Measurements from ENCODE around the gene SFMBT2. TPM values are rescaled to one million over a fixed set of nuclear protein-coding genes. Genes with fewer than 3 reads are reported as not detected.
A peak's percentile ranks its signal among the peaks of the same experiment; 100 is the strongest.

The SFMBT2 gene
- total RNA-seq, 1 experiment from 2014 or later, result 14.3 TPM

DNA sequence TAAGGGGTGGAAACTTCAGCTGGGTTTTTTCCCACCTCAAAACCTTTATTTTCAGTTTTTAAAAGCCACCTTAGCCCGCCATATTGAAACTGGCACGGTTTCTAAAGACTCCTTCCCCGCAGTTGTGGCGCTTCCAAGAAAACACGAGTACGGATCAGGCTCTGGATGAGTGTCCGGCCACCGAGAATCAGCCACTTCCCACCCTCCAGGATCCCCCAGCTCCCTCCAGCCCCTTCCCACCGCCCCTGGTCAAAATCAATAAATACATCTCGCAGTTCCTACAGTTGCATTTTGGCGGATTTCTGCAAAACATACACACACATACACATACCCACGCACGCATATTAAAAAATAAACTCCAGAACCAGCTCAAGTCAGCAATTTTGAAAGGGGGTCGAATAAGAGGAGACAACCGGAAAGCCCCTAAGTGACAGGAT is 1.1 kb downstream of the SFMBT2 start:
- no peak overlapping the region for H3K27ac Mint-ChIP-seq
- DNase-seq (ENCODE audit: low spot score) (no peak), ATAC-seq (no peak)
- ChIA-PET CTCF (interaction anchor here (1.0 to 5.6 kb wide), 3 partner anchors 116 to 489 kb away, joined by 5 to 38 read pairs (median 26); no protein-coding TSS in a partner anchor), POLR2A (no interaction called here)
- no peak for TF ChIP-seq TCF7 (CRISPR knock-in tag; IDR thresholded peaks at IDR 0.05; ENCODE audit: low read depth)
- TF ChIP-seq EMX1 (CRISPR knock-in tag; IDR thresholded peaks at IDR 0.05), result no peak
- TF ChIP-seq ZNF416 (CRISPR knock-in tag; IDR thresholded peaks at IDR 0.05), result no peak
- no peak for TF ChIP-seq OVOL2 (CRISPR knock-in tag; IDR thresholded peaks at IDR 0.05; ENCODE audit: borderline replicate concordance)
- TF ChIP-seq, protein P1, sequence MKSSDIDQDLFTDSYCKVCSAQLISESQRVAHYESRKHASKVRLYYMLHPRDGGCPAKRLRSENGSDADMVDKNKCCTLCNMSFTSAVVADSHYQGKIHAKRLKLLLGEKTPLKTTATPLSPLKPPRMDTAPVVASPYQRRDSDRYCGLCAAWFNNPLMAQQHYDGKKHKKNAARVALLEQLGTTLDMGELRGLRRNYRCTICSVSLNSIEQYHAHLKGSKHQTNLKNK (CRISPR knock-in tag; IDR thresholded peaks at IDR 0.05), result no peak
- TF ChIP-seq ESRRA (CRISPR knock-in tag; IDR thresholded peaks at IDR 0.05; ENCODE audit: borderline replicate concordance), result no peak
- TF ChIP-seq, protein P2, sequence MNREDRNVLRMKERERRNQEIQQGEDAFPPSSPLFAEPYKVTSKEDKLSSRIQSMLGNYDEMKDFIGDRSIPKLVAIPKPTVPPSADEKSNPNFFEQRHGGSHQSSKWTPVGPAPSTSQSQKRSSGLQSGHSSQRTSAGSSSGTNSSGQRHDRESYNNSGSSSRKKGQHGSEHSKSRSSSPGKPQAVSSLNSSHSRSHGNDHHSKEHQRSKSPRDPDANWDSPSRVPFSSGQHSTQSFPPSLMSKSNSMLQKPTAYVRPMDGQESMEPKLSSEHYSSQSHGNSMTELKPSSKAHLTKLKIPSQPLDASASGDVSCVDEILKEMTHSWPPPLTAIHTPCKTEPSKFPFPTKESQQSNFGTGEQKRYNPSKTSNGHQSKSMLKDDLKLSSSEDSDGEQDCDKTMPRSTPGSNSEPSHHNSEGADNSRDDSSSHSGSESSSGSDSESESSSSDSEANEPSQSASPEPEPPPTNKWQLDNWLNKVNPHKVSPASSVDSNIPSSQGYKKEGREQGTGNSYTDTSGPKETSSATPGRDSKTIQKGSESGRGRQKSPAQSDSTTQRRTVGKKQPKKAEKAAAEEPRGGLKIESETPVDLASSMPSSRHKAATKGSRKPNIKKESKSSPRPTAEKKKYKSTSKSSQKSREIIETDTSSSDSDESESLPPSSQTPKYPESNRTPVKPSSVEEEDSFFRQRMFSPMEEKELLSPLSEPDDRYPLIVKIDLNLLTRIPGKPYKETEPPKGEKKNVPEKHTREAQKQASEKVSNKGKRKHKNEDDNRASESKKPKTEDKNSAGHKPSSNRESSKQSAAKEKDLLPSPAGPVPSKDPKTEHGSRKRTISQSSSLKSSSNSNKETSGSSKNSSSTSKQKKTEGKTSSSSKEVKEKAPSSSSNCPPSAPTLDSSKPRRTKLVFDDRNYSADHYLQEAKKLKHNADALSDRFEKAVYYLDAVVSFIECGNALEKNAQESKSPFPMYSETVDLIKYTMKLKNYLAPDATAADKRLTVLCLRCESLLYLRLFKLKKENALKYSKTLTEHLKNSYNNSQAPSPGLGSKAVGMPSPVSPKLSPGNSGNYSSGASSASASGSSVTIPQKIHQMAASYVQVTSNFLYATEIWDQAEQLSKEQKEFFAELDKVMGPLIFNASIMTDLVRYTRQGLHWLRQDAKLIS (CRISPR knock-in tag; IDR thresholded peaks at IDR 0.05; ENCODE audit: borderline replicate concordance), result no peak
- no peak for TF ChIP-seq FOXJ3 (CRISPR knock-in tag; IDR thresholded peaks at IDR 0.05; ENCODE audit: borderline replicate concordance)
- TF ChIP-seq CBFB (CRISPR knock-in tag; IDR thresholded peaks at IDR 0.05; ENCODE audit: low read depth), result no peak
- TF ChIP-seq, protein P3, sequence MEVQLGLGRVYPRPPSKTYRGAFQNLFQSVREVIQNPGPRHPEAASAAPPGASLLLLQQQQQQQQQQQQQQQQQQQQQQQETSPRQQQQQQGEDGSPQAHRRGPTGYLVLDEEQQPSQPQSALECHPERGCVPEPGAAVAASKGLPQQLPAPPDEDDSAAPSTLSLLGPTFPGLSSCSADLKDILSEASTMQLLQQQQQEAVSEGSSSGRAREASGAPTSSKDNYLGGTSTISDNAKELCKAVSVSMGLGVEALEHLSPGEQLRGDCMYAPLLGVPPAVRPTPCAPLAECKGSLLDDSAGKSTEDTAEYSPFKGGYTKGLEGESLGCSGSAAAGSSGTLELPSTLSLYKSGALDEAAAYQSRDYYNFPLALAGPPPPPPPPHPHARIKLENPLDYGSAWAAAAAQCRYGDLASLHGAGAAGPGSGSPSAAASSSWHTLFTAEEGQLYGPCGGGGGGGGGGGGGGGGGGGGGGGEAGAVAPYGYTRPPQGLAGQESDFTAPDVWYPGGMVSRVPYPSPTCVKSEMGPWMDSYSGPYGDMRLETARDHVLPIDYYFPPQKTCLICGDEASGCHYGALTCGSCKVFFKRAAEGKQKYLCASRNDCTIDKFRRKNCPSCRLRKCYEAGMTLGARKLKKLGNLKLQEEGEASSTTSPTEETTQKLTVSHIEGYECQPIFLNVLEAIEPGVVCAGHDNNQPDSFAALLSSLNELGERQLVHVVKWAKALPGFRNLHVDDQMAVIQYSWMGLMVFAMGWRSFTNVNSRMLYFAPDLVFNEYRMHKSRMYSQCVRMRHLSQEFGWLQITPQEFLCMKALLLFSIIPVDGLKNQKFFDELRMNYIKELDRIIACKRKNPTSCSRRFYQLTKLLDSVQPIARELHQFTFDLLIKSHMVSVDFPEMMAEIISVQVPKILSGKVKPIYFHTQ (CRISPR knock-in tag; IDR thresholded peaks at IDR 0.05), result no peak
- TF ChIP-seq, protein P4, sequence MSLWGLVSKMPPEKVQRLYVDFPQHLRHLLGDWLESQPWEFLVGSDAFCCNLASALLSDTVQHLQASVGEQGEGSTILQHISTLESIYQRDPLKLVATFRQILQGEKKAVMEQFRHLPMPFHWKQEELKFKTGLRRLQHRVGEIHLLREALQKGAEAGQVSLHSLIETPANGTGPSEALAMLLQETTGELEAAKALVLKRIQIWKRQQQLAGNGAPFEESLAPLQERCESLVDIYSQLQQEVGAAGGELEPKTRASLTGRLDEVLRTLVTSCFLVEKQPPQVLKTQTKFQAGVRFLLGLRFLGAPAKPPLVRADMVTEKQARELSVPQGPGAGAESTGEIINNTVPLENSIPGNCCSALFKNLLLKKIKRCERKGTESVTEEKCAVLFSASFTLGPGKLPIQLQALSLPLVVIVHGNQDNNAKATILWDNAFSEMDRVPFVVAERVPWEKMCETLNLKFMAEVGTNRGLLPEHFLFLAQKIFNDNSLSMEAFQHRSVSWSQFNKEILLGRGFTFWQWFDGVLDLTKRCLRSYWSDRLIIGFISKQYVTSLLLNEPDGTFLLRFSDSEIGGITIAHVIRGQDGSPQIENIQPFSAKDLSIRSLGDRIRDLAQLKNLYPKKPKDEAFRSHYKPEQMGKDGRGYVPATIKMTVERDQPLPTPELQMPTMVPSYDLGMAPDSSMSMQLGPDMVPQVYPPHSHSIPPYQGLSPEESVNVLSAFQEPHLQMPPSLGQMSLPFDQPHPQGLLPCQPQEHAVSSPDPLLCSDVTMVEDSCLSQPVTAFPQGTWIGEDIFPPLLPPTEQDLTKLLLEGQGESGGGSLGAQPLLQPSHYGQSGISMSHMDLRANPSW (CRISPR knock-in tag; conservative IDR thresholded peaks at IDR 0.05; ENCODE audit: low read depth), result no peak
- no peak for TF ChIP-seq SMAD4 (CRISPR knock-in tag; IDR thresholded peaks at IDR 0.05)
- H3K4me3 Mint-ChIP-seq, result peak overlapping the region; percentile 92
- H3K9me3 Mint-ChIP-seq, result no peaks in the 10 kb centered on the region
- H3K4me1 Mint-ChIP-seq, result peaks cover 35% of the 10 kb centered on the region
- H3K36me3 Mint-ChIP-seq, result no peaks in the 10 kb centered on the region
- H3K27me3 Mint-ChIP-seq (ENCODE audit: low read depth), result peaks cover 78% of the 10 kb centered on the region

DNA sequence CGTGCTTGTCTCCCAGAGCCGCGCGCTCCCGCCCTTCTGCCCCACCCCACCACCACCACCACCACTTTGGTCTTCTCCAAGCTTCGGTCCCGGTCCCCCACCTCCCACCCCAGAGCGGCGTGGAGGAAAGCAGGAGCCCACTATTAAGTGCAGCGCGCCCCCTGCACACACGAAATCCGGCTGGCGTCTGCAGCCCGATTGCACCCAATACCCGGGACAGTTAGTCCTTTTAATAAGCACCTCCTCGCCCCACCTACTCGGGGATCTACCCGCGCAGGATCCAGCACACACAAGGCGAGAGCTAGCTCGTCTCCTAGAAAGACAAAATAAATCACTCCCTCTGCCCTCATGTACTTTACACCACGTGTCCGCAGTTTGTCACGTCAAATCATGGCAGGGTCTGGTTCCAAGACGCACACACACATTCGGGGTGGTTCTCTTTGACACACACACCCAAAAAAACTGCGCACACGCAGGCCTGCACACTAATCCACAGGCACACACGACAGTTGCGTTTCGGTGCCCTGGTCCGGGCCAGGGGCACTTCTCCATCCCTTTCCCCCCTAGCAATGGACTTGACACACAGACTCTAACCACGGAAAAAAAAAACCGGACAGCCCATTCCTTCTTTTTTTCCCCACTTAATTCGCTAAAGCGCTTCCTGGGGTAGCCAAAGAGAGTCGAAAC is 1.6 kb downstream of the SFMBT2 start:
- POLR2A ChIA-PET, result interaction anchor here (0.6 kb wide), 1 partner anchor 21 kb away, joined by 4 read pairs; no protein-coding TSS in a partner anchor
- peaks cover 40% of the 10 kb centered on the region for H3K4me1 Mint-ChIP-seq
- no peaks in the 10 kb centered on the region for H3K36me3 Mint-ChIP-seq
- peak overlapping the region; percentile 38; the same call in 1 of the 2 replicates for H3K27ac Mint-ChIP-seq
- no peak for TF ChIP-seq OVOL2 (CRISPR knock-in tag; IDR thresholded peaks at IDR 0.05; ENCODE audit: borderline replicate concordance)
- no peak for TF ChIP-seq NR1H2 (CRISPR knock-in tag; IDR thresholded peaks at IDR 0.05)
- TF ChIP-seq, protein P5, sequence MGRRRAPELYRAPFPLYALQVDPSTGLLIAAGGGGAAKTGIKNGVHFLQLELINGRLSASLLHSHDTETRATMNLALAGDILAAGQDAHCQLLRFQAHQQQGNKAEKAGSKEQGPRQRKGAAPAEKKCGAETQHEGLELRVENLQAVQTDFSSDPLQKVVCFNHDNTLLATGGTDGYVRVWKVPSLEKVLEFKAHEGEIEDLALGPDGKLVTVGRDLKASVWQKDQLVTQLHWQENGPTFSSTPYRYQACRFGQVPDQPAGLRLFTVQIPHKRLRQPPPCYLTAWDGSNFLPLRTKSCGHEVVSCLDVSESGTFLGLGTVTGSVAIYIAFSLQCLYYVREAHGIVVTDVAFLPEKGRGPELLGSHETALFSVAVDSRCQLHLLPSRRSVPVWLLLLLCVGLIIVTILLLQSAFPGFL (CRISPR knock-in tag; IDR thresholded peaks at IDR 0.05; ENCODE audit: borderline replicate concordance), result no peak
- TF ChIP-seq, protein P6, sequence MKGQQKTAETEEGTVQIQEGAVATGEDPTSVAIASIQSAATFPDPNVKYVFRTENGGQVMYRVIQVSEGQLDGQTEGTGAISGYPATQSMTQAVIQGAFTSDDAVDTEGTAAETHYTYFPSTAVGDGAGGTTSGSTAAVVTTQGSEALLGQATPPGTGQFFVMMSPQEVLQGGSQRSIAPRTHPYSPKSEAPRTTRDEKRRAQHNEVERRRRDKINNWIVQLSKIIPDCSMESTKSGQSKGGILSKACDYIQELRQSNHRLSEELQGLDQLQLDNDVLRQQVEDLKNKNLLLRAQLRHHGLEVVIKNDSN (CRISPR knock-in tag; IDR thresholded peaks at IDR 0.05), result peak; percentile 47; the same call in 1 of the 2 replicates
- peak overlapping the region; percentile 92 for H3K4me3 Mint-ChIP-seq
- DNase-seq (ENCODE audit: low spot score) (no peak), ATAC-seq (no peak)
- H3K9me3 Mint-ChIP-seq, result no peaks in the 10 kb centered on the region
- CTCF ChIA-PET, result interaction anchor here (1.0 to 5.6 kb wide), 4 partner anchors 108 to 489 kb away, joined by 4 to 38 read pairs (median 16); no protein-coding TSS in a partner anchor
- peaks cover 72% of the 10 kb centered on the region for H3K27me3 Mint-ChIP-seq (ENCODE audit: low read depth)
